Type B pancreatic cell (in vitro differentiated cells): ENCODE data around the gene PRR36. TPM values are rescaled to one million over a fixed set of nuclear protein-coding genes. Genes with fewer than 3 reads are reported as not detected.

Experiments used
- DNase-seq: peaks from one replicate; pipeline ENCODE4 v3.0.0; 2021; ENCODE audit warnings: mixed read lengths; ENCODE audit not compliant: unreplicated experiment; ENCODE audit errors: extremely low spot score
- H3K27ac Mint-ChIP-seq: 2 replicates; pipeline ENCODE4 v1.8.0; 2021; ENCODE audit warnings: mild to moderate bottlenecking, mixed read lengths
- H3K27me3 Mint-ChIP-seq: 2 replicates; pipeline ENCODE4 v1.8.0; 2021; ENCODE audit warnings: mixed read lengths
- H3K36me3 Mint-ChIP-seq: 2 replicates; pipeline ENCODE4 v1.8.0; 2021; ENCODE audit warnings: mixed read lengths
- H3K4me1 Mint-ChIP-seq: one replicate; pipeline ENCODE4 v1.8.0; 2021; ENCODE audit warnings: mixed read lengths; ENCODE audit not compliant: unreplicated experiment
- H3K4me3 Mint-ChIP-seq: 2 replicates; pipeline ENCODE4 v1.8.0; 2021; ENCODE audit warnings: mild to moderate bottlenecking, mixed read lengths
- H3K9me3 Mint-ChIP-seq: 2 replicates; pipeline ENCODE4 v1.8.0; 2021; ENCODE audit warnings: mixed read lengths
- total RNA-seq: library from RNA; stranded (reverse); gene quantifications from 2 replicates; pipeline ENCODE4 v1.2.1, GENCODE V29; 2021; ENCODE audit warnings: low replicate concordance
- TF ChIP-seq, protein P1 (sequence below): fragments of 200-600 bp; sonication (generic); conservative IDR thresholded peaks from 2 replicates; pipeline ENCODE4 v1.5.0; 2021; ENCODE audit warnings: antibody characterized with exemption, mild to moderate bottlenecking

PRR36 gene
- total RNA-seq, 1 donor from 2014 or later: 10.9 TPM

- peak; percentile 71 for DNase-seq
- Mint-ChIP-seq H3K27ac (peak overlapping the region; percentile 95), H3K27me3 (peaks cover 35% of the 10 kb centered on the region), H3K36me3 (peaks cover 4% of the 10 kb centered on the region), H3K4me3 (peak overlapping the region; percentile 84), H3K4me1 (peaks cover 13% of the 10 kb centered on the region), H3K9me3 (no peaks in the 10 kb centered on the region)
- TF ChIP-seq, protein P1, sequence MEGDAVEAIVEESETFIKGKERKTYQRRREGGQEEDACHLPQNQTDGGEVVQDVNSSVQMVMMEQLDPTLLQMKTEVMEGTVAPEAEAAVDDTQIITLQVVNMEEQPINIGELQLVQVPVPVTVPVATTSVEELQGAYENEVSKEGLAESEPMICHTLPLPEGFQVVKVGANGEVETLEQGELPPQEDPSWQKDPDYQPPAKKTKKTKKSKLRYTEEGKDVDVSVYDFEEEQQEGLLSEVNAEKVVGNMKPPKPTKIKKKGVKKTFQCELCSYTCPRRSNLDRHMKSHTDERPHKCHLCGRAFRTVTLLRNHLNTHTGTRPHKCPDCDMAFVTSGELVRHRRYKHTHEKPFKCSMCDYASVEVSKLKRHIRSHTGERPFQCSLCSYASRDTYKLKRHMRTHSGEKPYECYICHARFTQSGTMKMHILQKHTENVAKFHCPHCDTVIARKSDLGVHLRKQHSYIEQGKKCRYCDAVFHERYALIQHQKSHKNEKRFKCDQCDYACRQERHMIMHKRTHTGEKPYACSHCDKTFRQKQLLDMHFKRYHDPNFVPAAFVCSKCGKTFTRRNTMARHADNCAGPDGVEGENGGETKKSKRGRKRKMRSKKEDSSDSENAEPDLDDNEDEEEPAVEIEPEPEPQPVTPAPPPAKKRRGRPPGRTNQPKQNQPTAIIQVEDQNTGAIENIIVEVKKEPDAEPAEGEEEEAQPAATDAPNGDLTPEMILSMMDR: no peak
Observed at GRCh38 chr19:7872306-7873204, 1.6 kb downstream of the PRR36 start.

- TF ChIP-seq, protein P1: no peak
- peak overlapping the region; percentile 95 for H3K27ac Mint-ChIP-seq
- peaks cover 31% of the 10 kb centered on the region for H3K27me3 Mint-ChIP-seq
- peak overlapping the region; percentile 84 for H3K4me3 Mint-ChIP-seq
- peak; percentile 94 for DNase-seq
- H3K4me1 Mint-ChIP-seq: peaks cover 13% of the 10 kb centered on the region
- peaks cover 4% of the 10 kb centered on the region for H3K36me3 Mint-ChIP-seq
- H3K9me3 Mint-ChIP-seq: no peaks in the 10 kb centered on the region
Observed at GRCh38 chr19:7871437-7872305, 2.5 kb downstream of the PRR36 start.

GRCh38 chr19:7870571-7871436, 3.4 kb downstream of the PRR36 start:
- peak; percentile 78 for DNase-seq
- Mint-ChIP-seq H3K4me1 (peaks cover 13% of the 10 kb centered on the region), H3K4me3 (peak overlapping the region; percentile 84), H3K9me3 (no peaks in the 10 kb centered on the region), H3K27me3 (peaks cover 25% of the 10 kb centered on the region), H3K36me3 (peaks cover 4% of the 10 kb centered on the region), H3K27ac (peak overlapping the region; percentile 95)
- TF ChIP-seq, protein P1: no peak

- Mint-ChIP-seq H3K27ac (no peak overlapping the region), H3K27me3 (peaks cover 25% of the 10 kb centered on the region), H3K4me1 (peaks cover 13% of the 10 kb centered on the region), H3K4me3 (no peak overlapping the region), H3K36me3 (peaks cover 4% of the 10 kb centered on the region), H3K9me3 (no peaks in the 10 kb centered on the region)
- no peak for DNase-seq
- TF ChIP-seq, protein P1: no peak
Observed at GRCh38 chr19:7869910-7870511, 4.2 kb downstream of the PRR36 start.
